A204.1 (cell line): ENCODE measurements around the gene TMC6.
"Not testable (repeated sequence)": the region's sequence is repeated elsewhere in the genome, so short reads cannot be mapped to it uniquely, and the experiment has no call there.

Source experiments
- FAIRE-seq: peaks from 2 replicates; lab custom pipeline; 2012; peaks lifted over from hg19 to GRCh38; lab: Jason Lieb, UNC

TMC6 gene

GRCh38 chr17:78108726-78109488 is 19.6 kb downstream of the TMC6 start:
- FAIRE-seq = no peak

GRCh38 chr17:78107976-78108725 is 20.4 kb downstream of the TMC6 start:
- no peak for FAIRE-seq

GRCh38 chr17:78107457-78107856 is 21.1 kb downstream of the TMC6 start:
- FAIRE-seq = no peak

DNA sequence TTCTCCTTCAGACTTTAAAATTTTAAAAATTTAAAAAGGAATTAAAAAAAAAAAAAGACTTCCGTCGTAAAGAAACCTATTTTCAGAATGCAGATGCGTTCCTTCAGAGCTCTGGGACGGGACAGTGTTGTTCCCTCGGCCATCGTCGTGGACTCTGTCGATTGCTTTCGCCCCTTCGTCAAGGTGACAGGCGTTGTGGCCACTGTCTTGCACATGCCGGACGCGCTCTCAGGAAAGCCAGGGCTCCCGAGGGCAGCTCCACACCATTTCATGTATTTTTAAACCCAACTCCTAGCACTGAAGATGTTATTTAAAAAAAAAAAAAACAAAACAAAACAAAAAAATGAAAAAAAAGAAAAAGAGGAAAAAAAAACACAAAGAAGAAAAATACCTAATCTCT is 22.3 kb downstream of the TMC6 start:
- FAIRE-seq = no peak

DNA sequence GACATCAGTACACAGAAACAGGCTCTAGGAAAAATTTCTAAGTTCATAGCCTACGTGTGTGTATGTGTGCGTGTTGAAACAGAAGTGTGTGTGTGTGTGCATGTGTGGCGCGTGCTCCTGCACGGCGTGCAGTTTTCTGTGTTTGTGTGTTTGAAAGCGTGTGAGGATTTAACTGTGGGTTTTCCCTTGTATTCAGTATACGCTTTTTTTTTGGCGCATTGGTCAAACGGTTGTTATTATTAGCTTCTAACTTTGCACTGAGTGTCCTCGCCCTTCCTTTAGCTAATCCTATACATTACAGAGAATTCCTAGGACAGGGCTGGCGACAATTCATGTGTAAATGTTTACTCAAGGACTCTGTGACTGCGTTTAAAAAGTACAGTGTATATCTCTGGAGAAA is 23.0 kb downstream of the TMC6 start:
- FAIRE-seq = no peak

GRCh38 chr17:78105101-78105500 is 23.5 kb downstream of the TMC6 start:
- no peak for FAIRE-seq

- no peak for FAIRE-seq
These were observed 24.0 kb downstream of the TMC6 start for GRCh38 chr17:78104540-78104941.

- no peak for FAIRE-seq
These were observed 25.2 kb downstream of the TMC6 start for GRCh38 chr17:78103311-78103710.

DNA sequence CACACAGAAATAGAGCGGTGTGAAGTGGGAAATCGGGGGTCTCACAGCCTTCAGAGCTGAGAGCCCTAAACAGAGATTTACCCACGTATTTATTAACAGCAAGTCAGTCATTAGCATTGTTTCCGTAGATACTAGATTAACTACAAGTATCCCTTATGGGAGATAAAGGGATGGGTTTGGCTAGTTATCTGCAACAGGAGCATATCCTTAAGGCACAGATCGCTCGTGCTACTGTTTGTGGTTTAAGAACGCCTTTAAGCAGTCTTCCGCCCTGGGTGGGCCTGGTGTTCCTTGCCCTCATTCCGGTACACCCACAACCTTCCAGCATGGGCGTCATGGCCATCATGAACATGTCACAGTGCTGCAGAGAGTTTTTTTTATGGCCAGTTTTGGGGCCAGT is 27.0 kb downstream of the TMC6 start:
- no peak for FAIRE-seq

GRCh38 chr17:78101112-78101511 is 27.4 kb downstream of the TMC6 start:
- no peak for FAIRE-seq

DNA sequence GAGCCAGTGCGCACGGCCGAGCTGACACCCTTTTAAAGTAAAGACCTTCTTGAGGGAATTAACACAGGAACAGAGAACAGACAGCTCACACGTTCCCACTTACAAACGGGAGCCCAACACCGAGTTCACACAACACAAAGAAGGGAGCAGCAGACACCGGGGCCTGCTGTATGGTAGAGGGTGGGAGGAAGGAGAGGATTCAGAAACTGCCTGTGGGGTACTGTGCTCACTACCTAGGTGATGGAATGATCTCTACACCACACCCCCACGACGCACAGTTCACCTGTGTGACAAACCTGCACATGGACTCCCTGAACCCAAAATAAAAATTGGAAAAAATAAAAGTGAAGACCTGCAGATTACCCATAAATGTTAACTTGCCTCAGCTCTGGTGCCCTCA is 32.5 kb downstream of the TMC6 start:
- FAIRE-seq = no peak

- no peak for FAIRE-seq
These were observed 33.5 kb downstream of the TMC6 start for GRCh38 chr17:78095035-78095434.

DNA sequence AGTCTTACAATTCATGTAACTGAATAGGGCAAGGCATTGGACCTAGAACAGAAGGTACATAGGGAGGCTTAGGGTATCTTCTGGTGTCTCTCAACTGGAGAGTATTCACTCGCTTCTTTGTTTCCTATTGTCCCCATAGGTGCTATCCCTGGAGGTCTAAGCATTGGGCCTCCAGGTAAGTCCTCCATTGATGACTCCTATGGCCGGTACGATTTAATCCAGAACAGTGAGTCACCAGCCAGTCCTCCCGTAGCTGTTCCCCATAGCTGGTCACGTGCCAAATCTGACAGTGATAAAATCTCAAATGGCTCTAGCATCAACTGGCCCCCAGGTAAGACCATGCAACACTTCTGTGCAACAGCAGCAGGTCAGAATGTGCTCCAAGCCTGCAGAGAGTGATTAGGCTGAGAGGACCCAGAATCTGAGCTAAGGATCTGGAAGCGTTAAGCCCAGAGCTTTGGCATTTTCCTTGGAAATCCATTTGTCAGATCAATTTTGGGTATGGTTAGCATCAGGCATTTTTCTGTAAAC is 35.7 kb downstream of the TMC6 start:
- no peak for FAIRE-seq

DNA sequence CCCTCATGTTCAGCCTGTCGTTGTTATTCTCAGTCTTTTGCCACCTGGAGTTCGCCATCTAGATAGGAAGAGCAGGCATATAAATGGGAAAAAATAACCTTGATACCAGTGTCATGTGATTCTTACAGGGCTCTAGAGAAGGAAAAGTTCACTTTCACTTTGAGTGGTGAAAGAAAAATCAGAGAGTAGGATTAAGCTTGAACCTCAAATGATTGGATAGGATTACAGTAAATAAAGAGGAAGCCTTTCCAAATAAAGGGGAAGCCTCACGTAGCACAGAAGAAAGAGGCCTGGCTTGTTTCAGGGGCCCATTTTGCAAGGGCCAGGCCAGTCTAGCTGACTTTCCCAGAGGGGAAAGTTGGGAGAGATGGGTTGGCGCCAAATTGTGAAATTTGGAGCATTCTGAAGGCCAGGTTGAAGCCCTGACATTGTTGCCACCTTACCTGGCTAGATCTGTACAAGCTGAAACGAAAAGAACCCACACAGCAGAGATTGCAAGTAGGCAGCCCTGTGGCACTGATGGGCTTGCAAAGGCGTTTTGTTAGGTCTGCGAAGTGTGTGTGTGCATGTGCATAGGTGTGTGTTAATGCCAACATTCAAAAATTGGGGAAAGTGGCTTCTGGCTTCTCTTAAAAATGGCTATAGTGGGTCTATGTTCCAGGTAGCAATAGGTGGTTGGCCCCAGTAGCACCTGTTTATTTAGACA is 38.8 kb downstream of the TMC6 start:
- FAIRE-seq = no peak

GRCh38 chr17:78088529-78088928 is 40.0 kb downstream of the TMC6 start:
- no peak for FAIRE-seq

DNA sequence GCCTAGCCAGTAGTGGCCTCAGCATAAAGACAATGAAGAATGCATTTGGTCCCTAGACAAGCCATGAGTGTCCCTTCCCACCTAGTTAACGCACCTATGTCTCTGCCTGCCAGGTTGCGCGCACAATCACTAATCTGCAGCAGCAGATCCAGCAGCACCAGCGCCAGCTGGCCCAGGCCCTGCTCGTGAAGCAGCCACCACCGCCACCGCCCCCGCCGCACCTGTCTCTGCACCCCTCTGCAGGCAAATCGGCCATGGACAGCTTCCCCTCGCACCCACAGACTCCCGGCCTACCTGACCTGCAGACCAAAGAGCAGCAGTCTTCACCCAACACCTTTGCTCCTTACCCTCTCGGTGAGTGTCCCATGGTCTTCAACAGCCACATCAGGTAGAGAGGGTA is 41.8 kb downstream of the TMC6 start:
- no peak for FAIRE-seq

- no peak for FAIRE-seq
These were observed 45.6 kb downstream of the TMC6 start for GRCh38 chr17:78082988-78083387.

GRCh38 chr17:78082355-78082872 is 46.1 kb downstream of the TMC6 start:
- FAIRE-seq = not testable (repeated sequence)

- no peak for FAIRE-seq
These were observed 47.0 kb downstream of the TMC6 start for GRCh38 chr17:78081551-78081950.

GRCh38 chr17:78079253-78079652 is 49.3 kb downstream of the TMC6 start:
- no peak for FAIRE-seq

DNA sequence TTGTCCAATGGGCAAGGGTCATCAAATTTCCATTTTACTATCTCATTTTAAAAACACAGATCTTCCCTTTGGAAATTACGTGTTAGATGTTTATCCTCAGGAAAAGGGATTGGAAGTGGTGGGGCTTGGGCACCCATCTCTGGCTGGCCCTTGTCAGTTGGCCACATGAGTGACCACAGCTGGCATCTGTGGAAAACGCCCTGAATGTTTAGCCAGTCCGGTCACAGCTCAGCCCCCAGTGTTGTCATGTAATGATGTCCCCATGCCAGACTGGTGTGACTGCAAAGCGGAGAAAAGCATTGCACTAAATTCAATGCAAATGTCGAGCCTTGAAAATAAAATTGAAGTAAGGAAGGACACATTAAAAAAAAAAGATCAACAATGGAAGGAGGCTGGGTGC is 53.0 kb downstream of the TMC6 start:
- no peak for FAIRE-seq

DNA sequence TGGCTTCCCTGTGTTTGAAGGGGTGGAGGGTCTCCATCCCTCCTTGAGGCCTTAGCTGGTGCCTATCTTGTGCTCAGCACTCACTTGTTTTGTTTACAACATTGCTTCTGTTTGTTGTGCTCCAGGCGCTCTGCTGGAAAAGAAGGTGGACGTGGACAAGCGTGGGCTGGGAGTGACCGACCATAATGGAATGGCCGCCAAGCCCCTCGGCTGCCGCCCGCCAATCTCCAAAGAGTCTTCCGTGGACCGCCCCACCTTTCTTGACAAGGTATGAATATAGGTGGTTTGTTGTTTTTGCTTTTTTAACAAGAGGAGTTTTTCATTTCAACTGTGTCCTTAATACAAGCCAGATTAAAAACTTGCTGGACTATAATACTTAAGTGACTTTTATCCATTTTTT is 53.5 kb downstream of the TMC6 start:
- FAIRE-seq = no peak

- FAIRE-seq = no peak
These were observed 55.6 kb downstream of the TMC6 start for GRCh38 chr17:78072961-78073360.
